ENCODE data around the gene ZBTB20. TPM values are rescaled to one million over a fixed set of nuclear protein-coding genes. Genes with fewer than 3 reads are reported as not detected.
"Not testable (repeated sequence)": the region's sequence is repeated elsewhere in the genome, so short reads cannot be mapped to it uniquely, and the experiment has no call there.

ZBTB20 gene
- total RNA-seq, 1 experiment from 2014 or later: 25.9 TPM

GRCh38 chr3:115147329-115148141 lies 447 bp upstream of the ZBTB20 start:
- peak; percentile 100 for DNase-seq (ENCODE audit: low read depth)

- peak; percentile 86 for DNase-seq (ENCODE audit: low read depth)
These were observed 1.1 kb downstream of the ZBTB20 start for GRCh38 chr3:115146032-115146417.

GRCh38 chr3:115141033-115141757 lies 5.9 kb downstream of the ZBTB20 start:
- no peak for DNase-seq (ENCODE audit: low read depth)

GRCh38 chr3:115139072-115139471 lies 8.0 kb downstream of the ZBTB20 start:
- no peak for DNase-seq (ENCODE audit: low read depth)

- DNase-seq (ENCODE audit: low read depth): no peak
These were observed 12.3 kb downstream of the ZBTB20 start for GRCh38 chr3:115134648-115135347.

- no peak for DNase-seq (ENCODE audit: low read depth)
These were observed 19.9 kb downstream of the ZBTB20 start for GRCh38 chr3:115127208-115127607.

- no peak for DNase-seq (ENCODE audit: low read depth)
These were observed 26.5 kb downstream of the ZBTB20 start for GRCh38 chr3:115120597-115120996.

GRCh38 chr3:115113367-115113766 lies 33.7 kb downstream of the ZBTB20 start:
- no peak for DNase-seq (ENCODE audit: low read depth)

- DNase-seq (ENCODE audit: low read depth): peak; percentile 10
These were observed 35.5 kb downstream of the ZBTB20 start for GRCh38 chr3:115111632-115112031.

GRCh38 chr3:115110830-115111229 lies 36.3 kb downstream of the ZBTB20 start:
- no peak for DNase-seq (ENCODE audit: low read depth)

GRCh38 chr3:115110066-115110465 lies 37.0 kb downstream of the ZBTB20 start:
- not testable (repeated sequence) for DNase-seq (ENCODE audit: low read depth)

- DNase-seq (ENCODE audit: low read depth): no peak
These were observed 38.5 kb downstream of the ZBTB20 start for GRCh38 chr3:115108614-115109013.

GRCh38 chr3:115102046-115102445 lies 45.0 kb downstream of the ZBTB20 start:
- no peak for DNase-seq (ENCODE audit: low read depth)

GRCh38 chr3:115100806-115101205 lies 46.3 kb downstream of the ZBTB20 start:
- no peak for DNase-seq (ENCODE audit: low read depth)

- DNase-seq (ENCODE audit: low read depth): peak; percentile 83
These were observed 47.0 kb downstream of the ZBTB20 start for GRCh38 chr3:115099986-115100571.

- DNase-seq (ENCODE audit: low read depth): no peak
These were observed 47.7 kb downstream of the ZBTB20 start for GRCh38 chr3:115099134-115099985.

- DNase-seq (ENCODE audit: low read depth): no peak
These were observed 48.6 kb downstream of the ZBTB20 start for GRCh38 chr3:115098354-115099073.

GRCh38 chr3:115095236-115095635 lies 51.9 kb downstream of the ZBTB20 start:
- no peak for DNase-seq (ENCODE audit: low read depth)

GRCh38 chr3:115092220-115092791 lies 54.8 kb downstream of the ZBTB20 start:
- DNase-seq (ENCODE audit: low read depth): peak; percentile 74

GRCh38 chr3:115090712-115091111 lies 56.4 kb downstream of the ZBTB20 start:
- no peak for DNase-seq (ENCODE audit: low read depth)
